ENCODE data around the gene MAP3K3. TPM values are rescaled to one million over a fixed set of nuclear protein-coding genes. Genes with fewer than 3 reads are reported as not detected.
A peak's percentile ranks its signal among the peaks of the same experiment; 100 is the strongest.

MAP3K3 gene
- total and polyA plus RNA-seq, 2 donors (not counting 3 experiments of a cell fraction or from before 2014, with no cell fraction given), result 56.6 to 81.0 TPM

GRCh38 chr17:63579633-63580032 lies 42.6 kb upstream of the MAP3K3 start:
- ChIA-PET CTCF (interaction anchor here (0.7 to 3.1 kb wide), 5 partner anchors 11 to 154 kb away, joined by 3 to 15 read pairs (median 5); no protein-coding TSS in a partner anchor), POLR2A (no interaction called here)
- peak overlapping the region; percentile 32 for H3K4me2 ChIP-seq (ENCODE audit: insufficient read depth, low read length)
- peaks cover 16% of the 10 kb centered on the region for H3K4me1 ChIP-seq (ENCODE audit: control insufficient read depth, extremely low read depth, insufficient read depth, low read length)
- H3K9ac ChIP-seq (replicated peaks; ENCODE audit: extremely low read depth, insufficient read depth, low read length), result no peak overlapping the region
- H3K9me1 ChIP-seq (replicated peaks; ENCODE audit: control insufficient read depth, extremely low read depth, insufficient read depth, low read length), result no peaks in the 10 kb centered on the region
- no peak overlapping the region for H3K4me3 ChIP-seq (replicated peaks in 1 of 3; ENCODE audit: insufficient read depth in 1 of 3, low read depth in 1 of 3, low read length in 3 of 3)
- H3K27me3 ChIP-seq (ENCODE audit: control insufficient read depth in 2 of 2, insufficient read depth in 2 of 2, low read length in 2 of 2), result no peaks in the 10 kb centered on the region
- H3K27ac ChIP-seq (ENCODE audit: insufficient read depth, low read depth, low read length), result peak overlapping the region; percentile 73
- no peak overlapping the region for H2AFZ ChIP-seq (ENCODE audit: low read depth, low read length)
- peaks cover 28% of the 10 kb centered on the region for H3K79me2 ChIP-seq (ENCODE audit: control insufficient read depth, insufficient read depth, low read length)
- FAIRE-seq (no peak), DNase-seq (ENCODE audit: low read depth, low spot score) (peak; percentile 68)
- peak; percentile 46 for TF ChIP-seq MAX (IDR thresholded peaks at IDR 0.05; ENCODE audit: insufficient read depth, insufficient read length)
- no peak for TF ChIP-seq EZH2 (IDR thresholded peaks at IDR 0.05; ENCODE audit: borderline replicate concordance, low read depth, low read length, severe bottlenecking)
- TF ChIP-seq POLR2A (IDR thresholded peaks at IDR 0.05; ENCODE audit: low read depth, low read length), result no peak
- no peak for TF ChIP-seq GATA2 (IDR thresholded peaks at IDR 0.05; ENCODE audit: insufficient read depth, insufficient read length, low read depth, low read length)
- BruUV-seq (replicated peaks), result no TSS peak
- H3K9me3 ChIP-seq (replicated peaks; ENCODE audit: control insufficient read depth, insufficient read depth, low read length), result no peaks in the 10 kb centered on the region
- intact Hi-C loops (cut with micrococcal nuclease), result no loop called here
- peaks cover 11 to 18% of the 10 kb centered on the region in 2 experiments for H3K36me3 ChIP-seq (ENCODE audit: control insufficient read depth in 2 of 2, extremely low read depth in 1 of 2, insufficient read depth in 2 of 2, low read length in 2 of 2)
- dilution Hi-C loops (cut with MboI; ENCODE audit: extremely low pct_ligation_motif_present, low sequenced_read_pairs), result no loop called here
- no peaks in the 10 kb centered on the region for H4K20me1 ChIP-seq (replicated peaks; ENCODE audit: control insufficient read depth, extremely low read depth, insufficient read depth, low read length)

GRCh38 chr17:63587770-63588169 lies 34.4 kb upstream of the MAP3K3 start:
- Histone ChIP-seq H3K79me2 (ENCODE audit: control insufficient read depth, insufficient read depth, low read length) (no peaks in the 10 kb centered on the region), H3K36me3 (ENCODE audit: control insufficient read depth in 2 of 2, extremely low read depth in 1 of 2, insufficient read depth in 2 of 2, low read length in 2 of 2) (peaks cover 29 to 39% of the 10 kb centered on the region in 2 experiments), H3K27me3 (ENCODE audit: control insufficient read depth in 2 of 2, insufficient read depth in 2 of 2, low read length in 2 of 2) (no peaks in the 10 kb centered on the region), H3K9ac (replicated peaks; ENCODE audit: extremely low read depth, insufficient read depth, low read length) (no peak overlapping the region), H3K4me3 (replicated peaks in 1 of 3; ENCODE audit: insufficient read depth in 1 of 3, low read depth in 1 of 3, low read length in 3 of 3) (no peak overlapping the region), H3K9me3 (replicated peaks; ENCODE audit: control insufficient read depth, insufficient read depth, low read length) (no peaks in the 10 kb centered on the region), H4K20me1 (replicated peaks; ENCODE audit: control insufficient read depth, extremely low read depth, insufficient read depth, low read length) (no peaks in the 10 kb centered on the region), H3K4me1 (ENCODE audit: control insufficient read depth, extremely low read depth, insufficient read depth, low read length) (no peaks in the 10 kb centered on the region), H3K9me1 (replicated peaks; ENCODE audit: control insufficient read depth, extremely low read depth, insufficient read depth, low read length) (no peaks in the 10 kb centered on the region), H2AFZ (ENCODE audit: low read depth, low read length) (no peak overlapping the region), H3K27ac (ENCODE audit: insufficient read depth, low read depth, low read length) (no peak overlapping the region), H3K4me2 (ENCODE audit: insufficient read depth, low read length) (no peak overlapping the region)
- no peak for DNase-seq (ENCODE audit: low read depth, low spot score)
- POLR2A ChIA-PET, result no interaction called here
- TF ChIP-seq MAX (IDR thresholded peaks at IDR 0.05; ENCODE audit: insufficient read depth, insufficient read length), result no peak
- no peak for TF ChIP-seq POLR2AphosphoS5 (IDR thresholded peaks at IDR 0.05; ENCODE audit: insufficient read depth, low read depth, low read length)
- no peak for TF ChIP-seq EZH2 (IDR thresholded peaks at IDR 0.05; ENCODE audit: borderline replicate concordance, low read depth, low read length, severe bottlenecking)
- TF ChIP-seq GATA2 (IDR thresholded peaks at IDR 0.05; ENCODE audit: insufficient read depth, insufficient read length, low read depth, low read length), result no peak
- no peak for TF ChIP-seq POLR2A (IDR thresholded peaks at IDR 0.05; ENCODE audit: low read depth, low read length)
- no peak for TF ChIP-seq CTCF (IDR thresholded peaks at IDR 0.05; ENCODE audit: extremely low read depth in 1 of 2, insufficient read depth in 1 of 2, low read depth in 1 of 2, low read length in 2 of 2)
- TF ChIP-seq FOS (IDR thresholded peaks at IDR 0.05; ENCODE audit: borderline replicate concordance, insufficient read depth, low read length), result no peak
- FAIRE-seq, result no peak
- intact Hi-C loops (cut with micrococcal nuclease) (no loop called here), dilution Hi-C loops (cut with MboI; ENCODE audit: extremely low pct_ligation_motif_present, low sequenced_read_pairs) (no loop called here)
- CTCF ChIA-PET, result interaction anchor here (1.1 kb wide), 1 partner anchor 162 kb away, joined by 4 read pairs; no protein-coding TSS in a partner anchor
- BruUV-seq (replicated peaks), result no TSS peak
